PC-3 (cell line): ENCODE data around the gene C4orf17.

Experiments
- EZH2phosphoT487 ChIP-seq: fragments of 300-600 bp; sonication (generic); IDR thresholded peaks from 2 replicates; pipeline ENCODE4 v1.6.1; 2018; ENCODE audit warnings: mild to moderate bottlenecking, antibody characterized with exemption, low read length, borderline replicate concordance
- TF ChIP-seq, protein P1 (sequence below): fragments of 300-600 bp; sonication (generic); conservative IDR thresholded peaks from 2 replicates; pipeline ENCODE4 v1.5.1; 2017; ENCODE audit warnings: antibody characterized with exemption, low read depth, mild to moderate bottlenecking, low read length

DNA sequence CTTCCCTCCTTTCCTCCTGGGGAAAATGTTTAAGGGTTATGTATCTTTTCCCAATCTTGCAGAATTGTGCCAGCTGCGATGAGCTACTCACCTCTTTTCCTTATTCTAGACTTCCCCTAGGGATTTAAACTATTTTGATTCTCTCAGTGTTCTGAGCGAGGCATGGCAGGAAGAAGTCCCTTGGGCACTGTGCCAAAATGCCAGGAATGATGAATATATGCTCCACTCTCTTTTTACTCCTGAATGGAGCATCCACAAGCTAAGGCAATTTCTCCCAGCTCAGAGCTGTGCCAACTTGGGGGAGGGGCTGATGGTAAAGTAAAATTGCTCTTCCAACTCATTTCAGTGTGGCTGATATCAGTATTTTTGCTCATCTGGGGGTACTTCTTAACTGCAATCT is 4.0 kb upstream of the C4orf17 start:
- TF ChIP-seq, protein P1, sequence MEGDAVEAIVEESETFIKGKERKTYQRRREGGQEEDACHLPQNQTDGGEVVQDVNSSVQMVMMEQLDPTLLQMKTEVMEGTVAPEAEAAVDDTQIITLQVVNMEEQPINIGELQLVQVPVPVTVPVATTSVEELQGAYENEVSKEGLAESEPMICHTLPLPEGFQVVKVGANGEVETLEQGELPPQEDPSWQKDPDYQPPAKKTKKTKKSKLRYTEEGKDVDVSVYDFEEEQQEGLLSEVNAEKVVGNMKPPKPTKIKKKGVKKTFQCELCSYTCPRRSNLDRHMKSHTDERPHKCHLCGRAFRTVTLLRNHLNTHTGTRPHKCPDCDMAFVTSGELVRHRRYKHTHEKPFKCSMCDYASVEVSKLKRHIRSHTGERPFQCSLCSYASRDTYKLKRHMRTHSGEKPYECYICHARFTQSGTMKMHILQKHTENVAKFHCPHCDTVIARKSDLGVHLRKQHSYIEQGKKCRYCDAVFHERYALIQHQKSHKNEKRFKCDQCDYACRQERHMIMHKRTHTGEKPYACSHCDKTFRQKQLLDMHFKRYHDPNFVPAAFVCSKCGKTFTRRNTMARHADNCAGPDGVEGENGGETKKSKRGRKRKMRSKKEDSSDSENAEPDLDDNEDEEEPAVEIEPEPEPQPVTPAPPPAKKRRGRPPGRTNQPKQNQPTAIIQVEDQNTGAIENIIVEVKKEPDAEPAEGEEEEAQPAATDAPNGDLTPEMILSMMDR: no peak
- TF ChIP-seq EZH2phosphoT487: no peak
